Measurements from ENCODE around the gene TM4SF5. TPM values are rescaled to one million over a fixed set of nuclear protein-coding genes. Genes with fewer than 3 reads are reported as not detected.

Gene TM4SF5
- total RNA-seq, 1 donor from 2014 or later: 0.57 TPM

- no peak for TF ChIP-seq CTCF (IDR thresholded peaks at IDR 0.05; ENCODE audit: unreplicated experiment)
- H3K27me3 Mint-ChIP-seq: no peaks in the 10 kb centered on the region
- H3K4me1 Mint-ChIP-seq (ENCODE audit: low read depth): no peaks in the 10 kb centered on the region
- no peak overlapping the region for H3K27ac Mint-ChIP-seq
- H3K36me3 Mint-ChIP-seq (ENCODE audit: insufficient read depth): no peaks in the 10 kb centered on the region
- H3K4me3 Mint-ChIP-seq (ENCODE audit: low read depth): no peak overlapping the region
- no peaks in the 10 kb centered on the region for H3K9me3 Mint-ChIP-seq (ENCODE audit: low read depth)
- DNase-seq (ENCODE audit: low spot score, unreplicated experiment): no peak
Measured at GRCh38 chr17:4764595-4764994, 7.1 kb upstream of the TM4SF5 start.

- no peak for TF ChIP-seq CTCF (IDR thresholded peaks at IDR 0.05; ENCODE audit: unreplicated experiment)
- H3K27ac Mint-ChIP-seq: no peak overlapping the region
- H3K4me1 Mint-ChIP-seq (ENCODE audit: low read depth): peaks cover 1% of the 10 kb centered on the region
- DNase-seq (ENCODE audit: low spot score, unreplicated experiment): no peak
- H3K9me3 Mint-ChIP-seq (ENCODE audit: low read depth): no peaks in the 10 kb centered on the region
- H3K27me3 Mint-ChIP-seq: no peaks in the 10 kb centered on the region
- no peak overlapping the region for H3K4me3 Mint-ChIP-seq (ENCODE audit: low read depth)
- no peaks in the 10 kb centered on the region for H3K36me3 Mint-ChIP-seq (ENCODE audit: insufficient read depth)
Measured at GRCh38 chr17:4766201-4766600, 5.5 kb upstream of the TM4SF5 start.

- TF ChIP-seq CTCF (IDR thresholded peaks at IDR 0.05; ENCODE audit: unreplicated experiment): no peak
- H3K27me3 Mint-ChIP-seq: peaks cover 2% of the 10 kb centered on the region
- H3K4me3 Mint-ChIP-seq (ENCODE audit: low read depth): no peak overlapping the region
- H3K4me1 Mint-ChIP-seq (ENCODE audit: low read depth): peaks cover 4% of the 10 kb centered on the region
- H3K9me3 Mint-ChIP-seq (ENCODE audit: low read depth): no peaks in the 10 kb centered on the region
- no peak overlapping the region for H3K27ac Mint-ChIP-seq
- DNase-seq (ENCODE audit: low spot score, unreplicated experiment): no peak
- H3K36me3 Mint-ChIP-seq (ENCODE audit: insufficient read depth): no peaks in the 10 kb centered on the region
Measured at GRCh38 chr17:4766723-4767122, 5.0 kb upstream of the TM4SF5 start.

GRCh38 chr17:4768298-4768697, 3.4 kb upstream of the TM4SF5 start:
- H3K4me1 Mint-ChIP-seq (ENCODE audit: low read depth): peaks cover 7% of the 10 kb centered on the region
- no peak for TF ChIP-seq CTCF (IDR thresholded peaks at IDR 0.05; ENCODE audit: unreplicated experiment)
- H3K4me3 Mint-ChIP-seq (ENCODE audit: low read depth): no peak overlapping the region
- no peaks in the 10 kb centered on the region for H3K9me3 Mint-ChIP-seq (ENCODE audit: low read depth)
- peaks cover 4% of the 10 kb centered on the region for H3K27me3 Mint-ChIP-seq
- H3K27ac Mint-ChIP-seq: no peak overlapping the region
- DNase-seq (ENCODE audit: low spot score, unreplicated experiment): no peak
- H3K36me3 Mint-ChIP-seq (ENCODE audit: insufficient read depth): no peaks in the 10 kb centered on the region

- Mint-ChIP-seq H3K27me3 (peaks cover 7% of the 10 kb centered on the region), H3K4me3 (ENCODE audit: low read depth) (no peak overlapping the region), H3K27ac (no peak overlapping the region), H3K36me3 (ENCODE audit: insufficient read depth) (no peaks in the 10 kb centered on the region), H3K9me3 (ENCODE audit: low read depth) (no peaks in the 10 kb centered on the region), H3K4me1 (ENCODE audit: low read depth) (peaks cover 7% of the 10 kb centered on the region)
- no peak for TF ChIP-seq CTCF (IDR thresholded peaks at IDR 0.05; ENCODE audit: unreplicated experiment)
- no peak for DNase-seq (ENCODE audit: low spot score, unreplicated experiment)
Measured at GRCh38 chr17:4769628-4770027, 2.1 kb upstream of the TM4SF5 start.

All from progenitor cell of endocrine pancreas (in vitro differentiated cells).